ENCODE results near the gene LARGE1.

LARGE1 gene

GRCh38 chr22:33886696-33887095, 33.6 kb downstream of the LARGE1 start:
- in situ Hi-C loops (cut with MboI; ENCODE audit: low sequenced_read_pairs), result no loop called here

- in situ Hi-C loops (cut with MboI; ENCODE audit: low sequenced_read_pairs), result no loop called here
Measured at GRCh38 chr22:33884829-33885228, 35.4 kb downstream of the LARGE1 start.

DNA sequence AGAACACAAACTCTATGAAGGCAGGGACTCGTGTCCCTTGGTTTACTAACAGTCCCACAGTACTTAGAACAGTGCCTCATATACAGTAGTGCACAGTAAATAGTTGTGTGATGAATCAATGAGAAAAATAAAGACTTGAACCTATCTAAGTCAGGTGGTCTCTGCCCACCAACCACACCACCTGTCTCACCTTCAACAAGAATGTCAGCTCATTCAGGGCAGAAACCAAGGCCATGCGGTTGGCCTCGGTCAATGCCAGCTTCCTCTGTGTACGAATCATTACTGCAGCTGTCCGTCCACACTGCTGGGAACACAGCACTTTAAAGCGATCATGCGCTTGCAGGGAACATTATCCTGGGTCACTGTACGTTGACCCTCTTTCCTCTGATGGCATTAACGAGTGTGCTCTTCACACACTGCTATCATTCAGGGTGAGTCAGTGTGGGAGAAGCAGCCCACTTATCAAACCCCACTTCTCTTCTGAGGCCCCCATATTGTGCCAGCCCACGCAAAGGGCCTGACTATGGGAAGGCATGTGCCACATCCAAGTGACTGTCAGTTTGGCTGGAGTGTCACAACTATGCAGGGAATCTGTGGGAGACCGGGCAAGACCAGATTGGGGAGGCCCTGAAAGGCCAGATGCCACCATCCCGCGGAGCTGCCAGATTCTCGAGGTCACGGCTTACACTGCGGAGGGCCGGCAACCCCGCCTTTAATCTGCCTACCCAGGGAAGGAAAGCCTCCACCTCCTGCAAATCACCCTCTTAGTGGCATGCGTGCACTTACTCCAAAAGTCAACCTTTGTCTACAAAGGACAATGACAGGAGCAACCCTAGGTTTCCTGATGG, 36.1 kb downstream of the LARGE1 start:
- in situ Hi-C loops (cut with MboI; ENCODE audit: low sequenced_read_pairs), result no loop called here

DNA sequence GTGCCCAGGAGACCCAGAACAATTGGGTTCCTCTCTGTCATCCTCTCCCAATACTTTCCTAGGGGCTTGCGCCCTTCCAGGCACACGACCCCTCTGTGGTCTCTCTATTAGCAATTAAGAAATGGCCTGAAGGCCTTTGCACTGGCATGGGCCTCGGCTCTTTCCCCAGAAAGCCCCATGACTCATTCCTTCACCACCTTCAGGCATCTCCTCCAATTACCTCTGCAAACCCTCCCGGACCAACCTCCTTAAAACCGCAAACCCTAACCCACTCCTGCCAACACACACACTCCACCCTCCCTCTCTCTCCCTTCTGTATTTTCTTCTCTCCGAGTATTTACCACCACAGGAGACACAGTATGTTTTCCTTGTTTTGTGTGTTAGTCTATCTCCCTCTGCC, 36.7 kb downstream of the LARGE1 start:
- in situ Hi-C loops (cut with MboI; ENCODE audit: low sequenced_read_pairs), result no loop called here

DNA sequence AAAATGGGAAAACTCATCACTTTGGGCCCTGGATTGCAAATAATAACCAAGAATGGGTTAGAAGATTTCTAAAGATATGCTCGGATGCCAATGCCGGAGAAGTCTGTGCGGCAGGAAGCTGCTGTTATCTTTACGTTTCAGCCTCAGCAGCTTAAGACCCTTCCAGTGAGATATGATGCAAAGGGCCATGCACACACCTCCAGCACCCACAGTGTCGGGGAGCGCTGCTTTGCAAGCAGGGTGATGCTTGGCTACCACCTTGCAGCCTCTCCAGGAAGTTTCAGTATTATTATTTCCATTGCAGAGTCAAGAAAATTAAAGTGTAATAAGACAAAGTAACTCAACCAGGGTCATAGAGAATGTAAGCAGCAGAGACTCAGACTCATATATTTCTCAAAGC, 37.3 kb downstream of the LARGE1 start:
- in situ Hi-C loops (cut with MboI; ENCODE audit: low sequenced_read_pairs), result no loop called here

DNA sequence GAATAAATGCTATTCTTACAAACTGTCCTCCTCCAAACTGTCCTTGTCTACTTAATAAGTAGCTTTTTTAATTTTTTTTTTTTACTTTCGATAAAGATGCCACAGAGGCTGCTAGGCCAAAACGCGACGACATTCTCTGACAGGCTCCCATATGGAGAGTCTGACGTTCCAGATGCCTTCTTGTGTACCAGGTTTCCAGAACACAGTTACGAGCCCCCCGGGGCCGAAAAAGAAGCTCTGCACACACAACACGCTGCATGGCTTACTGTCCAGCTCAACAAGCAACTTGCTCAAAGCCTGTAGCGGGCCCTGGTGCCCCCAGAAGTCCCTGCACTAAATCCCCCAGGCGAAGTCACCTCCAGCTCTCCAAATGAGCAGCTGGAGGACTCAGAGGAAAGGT, 39.3 kb downstream of the LARGE1 start:
- in situ Hi-C loops (cut with MboI; ENCODE audit: low sequenced_read_pairs), result no loop called here

GRCh38 chr22:33879796-33880195, 40.5 kb downstream of the LARGE1 start:
- in situ Hi-C loops (cut with MboI; ENCODE audit: low sequenced_read_pairs), result no loop called here

- in situ Hi-C loops (cut with MboI; ENCODE audit: low sequenced_read_pairs), result no loop called here
Measured at GRCh38 chr22:33875316-33875715, 45.0 kb downstream of the LARGE1 start.

- in situ Hi-C loops (cut with MboI; ENCODE audit: low sequenced_read_pairs), result no loop called here
Measured at GRCh38 chr22:33874206-33874605, 46.1 kb downstream of the LARGE1 start.

DNA sequence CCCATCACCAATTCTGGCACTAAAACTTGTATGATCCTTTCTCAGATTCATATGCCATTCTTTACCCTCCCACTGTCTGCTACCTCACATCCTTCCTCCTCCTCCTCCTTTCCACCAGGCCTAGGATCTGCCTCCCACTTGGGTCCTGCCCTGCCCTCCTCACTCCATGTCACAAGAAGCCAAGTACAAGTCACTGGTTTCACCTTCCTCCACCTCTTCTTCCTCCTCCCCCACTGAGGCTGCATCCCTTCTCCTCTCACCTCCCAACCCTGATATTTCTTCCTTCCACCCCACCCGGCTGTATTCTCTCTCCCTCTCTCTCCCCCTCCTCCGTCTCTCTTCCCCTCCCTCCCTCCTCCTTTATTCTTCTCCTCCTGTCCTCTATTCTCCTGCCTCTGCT, 46.6 kb downstream of the LARGE1 start:
- in situ Hi-C loops (cut with MboI; ENCODE audit: low sequenced_read_pairs), result no loop called here

GRCh38 chr22:33873186-33873585, 47.1 kb downstream of the LARGE1 start:
- in situ Hi-C loops (cut with MboI; ENCODE audit: low sequenced_read_pairs), result no loop called here

DNA sequence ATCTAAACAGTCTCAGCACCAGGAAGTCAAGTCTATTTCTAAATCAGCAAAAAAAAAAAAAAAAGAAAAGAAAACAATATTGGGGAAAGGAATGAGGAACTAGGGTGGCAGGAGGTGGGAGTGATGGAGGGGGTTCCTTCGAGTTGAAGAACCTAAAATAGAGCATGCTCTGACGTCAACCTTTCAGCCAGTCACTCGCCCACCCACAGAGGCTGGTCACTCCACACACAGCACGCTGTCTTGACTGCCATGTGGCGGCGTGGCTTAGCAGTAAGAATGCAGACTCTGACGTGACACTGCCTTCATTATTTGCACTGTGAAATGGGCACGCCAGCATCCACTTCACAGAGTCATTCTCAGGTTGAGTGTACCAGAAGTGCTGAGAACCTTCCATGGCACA, 48.3 kb downstream of the LARGE1 start:
- in situ Hi-C loops (cut with MboI; ENCODE audit: low sequenced_read_pairs), result no loop called here

DNA sequence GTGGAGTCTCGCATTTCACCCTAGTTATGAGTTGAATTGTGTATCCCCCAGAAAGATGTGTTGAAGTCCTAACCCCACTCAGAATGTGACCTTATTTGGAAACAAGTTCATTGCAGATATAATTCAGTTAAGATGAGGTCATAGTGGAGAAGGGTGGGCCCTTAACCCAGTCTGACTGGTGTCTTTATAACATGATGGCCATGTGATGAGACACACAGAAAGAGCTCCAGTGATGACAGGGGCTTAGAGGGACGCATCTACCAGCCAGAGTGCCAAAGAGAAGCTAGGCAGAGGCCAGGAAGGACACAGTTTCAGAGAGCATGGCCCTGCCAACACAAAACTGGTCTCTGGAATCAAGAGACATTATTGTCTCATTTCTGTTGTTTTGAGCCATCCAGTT, 50.3 kb downstream of the LARGE1 start:
- in situ Hi-C loops (cut with MboI; ENCODE audit: low sequenced_read_pairs), result no loop called here

DNA sequence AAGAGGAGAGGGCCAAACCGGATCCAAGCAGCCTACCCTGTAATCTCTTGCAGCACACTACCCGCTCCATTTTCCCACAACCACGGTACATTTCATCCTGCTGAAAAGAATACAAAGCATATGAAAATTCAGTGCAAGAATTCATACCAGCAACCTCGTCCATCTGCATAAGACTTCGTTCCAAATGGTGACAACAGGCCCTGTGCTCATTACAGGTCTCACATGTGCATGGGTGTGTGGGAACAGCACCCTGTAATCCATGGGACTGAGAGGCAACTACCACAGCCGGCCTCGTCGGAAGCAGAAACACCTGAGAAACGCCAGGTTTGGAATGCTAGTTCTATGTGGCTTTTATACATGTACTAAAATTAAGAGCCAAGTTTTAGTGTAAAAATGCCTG, 52.3 kb downstream of the LARGE1 start:
- in situ Hi-C loops (cut with MboI; ENCODE audit: low sequenced_read_pairs), result no loop called here

DNA sequence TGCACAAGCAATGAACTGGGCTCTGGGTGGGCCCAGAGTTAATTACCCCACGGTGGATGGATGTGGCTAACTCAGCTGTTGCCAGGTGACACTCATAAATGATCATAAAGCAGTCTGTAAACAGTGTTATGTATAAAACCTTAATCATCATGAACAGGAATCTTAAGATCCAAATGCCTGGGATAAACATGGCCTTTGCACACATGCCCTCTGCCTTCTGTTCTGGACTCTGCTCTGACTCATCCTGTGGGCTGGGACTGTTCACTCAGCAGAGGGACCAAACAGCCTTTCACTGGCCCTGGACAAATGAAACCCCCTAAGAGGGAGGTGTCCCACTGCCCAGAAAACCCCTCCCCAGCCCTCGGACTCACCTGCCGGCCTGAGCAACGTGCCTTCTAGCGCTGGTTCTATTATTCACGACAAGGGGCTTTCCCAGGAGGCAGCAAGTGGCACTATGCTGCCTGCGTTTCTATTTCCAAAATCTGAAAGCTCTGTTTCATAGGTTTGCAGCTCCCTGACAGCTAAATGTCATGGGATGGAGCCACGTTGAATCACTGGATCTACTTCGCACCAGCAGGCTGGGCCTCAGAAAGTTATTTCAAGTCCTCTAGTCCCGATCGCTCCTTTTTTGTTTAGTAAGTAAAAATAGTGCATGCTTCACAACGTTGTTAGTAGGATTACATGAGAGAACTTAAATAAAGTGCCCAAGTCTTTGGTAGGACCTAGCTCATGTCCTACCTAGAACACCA, 53.0 kb downstream of the LARGE1 start:
- in situ Hi-C loops (cut with MboI; ENCODE audit: low sequenced_read_pairs), result no loop called here

GRCh38 chr22:33866511-33866910, 53.8 kb downstream of the LARGE1 start:
- in situ Hi-C loops (cut with MboI; ENCODE audit: low sequenced_read_pairs), result no loop called here

- in situ Hi-C loops (cut with MboI; ENCODE audit: low sequenced_read_pairs), result no loop called here
Measured at GRCh38 chr22:33865996-33866395, 54.3 kb downstream of the LARGE1 start.

- in situ Hi-C loops (cut with MboI; ENCODE audit: low sequenced_read_pairs), result no loop called here
Measured at GRCh38 chr22:33865248-33865647, 55.0 kb downstream of the LARGE1 start.

GRCh38 chr22:33864723-33865130, 55.5 kb downstream of the LARGE1 start:
- in situ Hi-C loops (cut with MboI; ENCODE audit: low sequenced_read_pairs), result no loop called here

DNA sequence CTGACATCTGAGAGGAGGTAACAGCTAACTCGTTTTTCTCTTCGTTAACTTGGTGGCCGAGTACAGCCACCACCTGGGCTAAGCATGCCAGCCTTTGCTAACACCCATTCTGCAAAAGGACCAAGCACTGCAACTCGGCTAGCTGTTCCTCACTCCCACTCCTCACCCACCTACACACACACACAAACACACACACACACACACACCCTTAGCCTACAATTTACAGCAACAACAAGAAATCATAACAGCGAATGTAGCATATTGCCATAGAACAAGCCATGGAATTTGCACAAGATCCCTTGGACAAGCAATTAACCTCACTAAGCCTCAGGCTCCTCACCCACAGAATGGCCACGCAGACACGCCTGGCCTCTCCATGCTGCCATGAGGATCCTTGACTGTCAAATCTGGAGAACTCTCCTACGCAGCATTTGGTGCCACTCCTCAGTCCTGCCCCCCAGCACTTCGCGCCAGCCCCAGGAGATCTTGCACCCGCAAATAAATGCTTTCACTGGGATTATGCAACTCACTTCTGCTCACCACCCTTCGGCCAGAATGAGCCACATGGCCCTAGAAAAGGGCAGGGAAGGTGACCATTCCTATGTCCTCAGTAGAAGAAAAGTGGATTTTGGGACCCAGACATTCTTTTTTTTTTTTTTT, 58.9 kb downstream of the LARGE1 start:
- in situ Hi-C loops (cut with MboI; ENCODE audit: low sequenced_read_pairs), result no loop called here

DNA sequence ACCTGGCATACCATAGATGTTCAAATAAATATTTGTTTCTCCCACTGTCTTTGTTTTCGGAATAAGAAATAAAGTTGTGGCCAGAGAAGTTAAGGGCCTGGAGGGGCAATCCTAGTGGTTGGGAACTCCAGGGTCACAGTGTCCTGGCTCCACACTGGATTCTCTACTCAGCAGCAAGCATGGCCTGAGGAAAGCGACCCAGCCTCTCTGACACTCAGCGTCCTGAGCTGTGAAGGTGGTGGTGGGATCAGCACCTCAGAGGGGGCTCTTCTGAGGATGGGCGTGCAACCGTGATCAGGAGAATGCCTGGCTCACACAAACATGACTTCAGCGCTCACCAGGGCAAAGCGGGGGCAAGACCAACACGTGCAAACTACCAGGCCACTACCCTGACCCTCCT, 59.9 kb downstream of the LARGE1 start:
- in situ Hi-C loops (cut with MboI; ENCODE audit: low sequenced_read_pairs), result no loop called here

DNA sequence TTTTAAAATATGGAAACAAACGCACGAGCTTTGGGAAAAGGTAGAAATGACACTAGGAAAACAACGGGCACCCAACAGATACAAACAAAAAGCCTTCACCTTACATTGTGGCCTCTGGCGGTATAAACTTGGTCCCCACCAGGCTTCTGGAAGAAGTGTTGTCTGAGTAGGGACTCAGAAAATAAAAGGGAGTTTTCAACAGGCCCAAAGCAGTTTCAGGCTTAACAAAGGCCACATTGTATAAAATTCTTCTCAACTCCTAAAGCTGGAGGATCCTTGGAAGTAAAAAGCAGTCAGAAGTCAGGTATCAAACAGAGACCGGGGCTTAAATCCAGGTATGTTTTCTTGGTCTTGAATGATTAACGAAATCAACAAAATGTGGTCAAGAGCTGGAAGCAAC, 61.0 kb downstream of the LARGE1 start:
- in situ Hi-C loops (cut with MboI; ENCODE audit: low sequenced_read_pairs), result no loop called here
